HG03520 (cell line): ENCODE results near the gene TTC33.
"Not testable (repeated sequence)": the region's sequence is repeated elsewhere in the genome, so short reads cannot be mapped to it uniquely, and the experiment has no call there.

Experiments used
- ATAC-seq: cut with Tn5 transposase; IDR thresholded peaks from one replicate; pipeline ENCODE4 v1.9.1; 2021; ENCODE audit warnings: mild to moderate bottlenecking, moderate library complexity; ENCODE audit not compliant: unreplicated experiment

TTC33 gene, protein sequence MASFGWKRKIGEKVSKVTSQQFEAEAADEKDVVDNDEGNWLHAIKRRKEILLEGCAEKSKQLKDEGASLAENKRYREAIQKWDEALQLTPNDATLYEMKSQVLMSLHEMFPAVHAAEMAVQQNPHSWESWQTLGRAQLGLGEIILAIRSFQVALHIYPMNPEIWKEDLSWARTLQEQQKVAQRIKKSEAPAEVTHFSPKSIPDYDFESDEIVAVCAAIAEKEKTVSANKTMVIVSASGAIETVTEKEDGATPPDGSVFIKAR

GRCh38 chr5:40755407-40756365 is at the start of gene TTC33:
Gene TTC33, minus strand, starts transcription at chr5:40755961. Its CDS starts 8,943 bp downstream, at chr5:40747018.
- ATAC-seq: peak; percentile 86

GRCh38 chr5:40801771-40802562 is 46.2 kb upstream of the TTC33 start:
- ATAC-seq: no peak

- ATAC-seq: no peak
These were observed 43.5 kb upstream of the TTC33 start for GRCh38 chr5:40799258-40799657.

- peak; percentile 1 for ATAC-seq
These were observed 43.0 kb upstream of the TTC33 start for GRCh38 chr5:40798801-40799210.

GRCh38 chr5:40798012-40798800 is 42.4 kb upstream of the TTC33 start, which contains the start of gene PRKAA1:
Gene PRKAA1, minus strand, starts transcription at chr5:40798374. Its CDS starts 185 bp downstream, at chr5:40798189.
- ATAC-seq: peak; percentile 96

DNA sequence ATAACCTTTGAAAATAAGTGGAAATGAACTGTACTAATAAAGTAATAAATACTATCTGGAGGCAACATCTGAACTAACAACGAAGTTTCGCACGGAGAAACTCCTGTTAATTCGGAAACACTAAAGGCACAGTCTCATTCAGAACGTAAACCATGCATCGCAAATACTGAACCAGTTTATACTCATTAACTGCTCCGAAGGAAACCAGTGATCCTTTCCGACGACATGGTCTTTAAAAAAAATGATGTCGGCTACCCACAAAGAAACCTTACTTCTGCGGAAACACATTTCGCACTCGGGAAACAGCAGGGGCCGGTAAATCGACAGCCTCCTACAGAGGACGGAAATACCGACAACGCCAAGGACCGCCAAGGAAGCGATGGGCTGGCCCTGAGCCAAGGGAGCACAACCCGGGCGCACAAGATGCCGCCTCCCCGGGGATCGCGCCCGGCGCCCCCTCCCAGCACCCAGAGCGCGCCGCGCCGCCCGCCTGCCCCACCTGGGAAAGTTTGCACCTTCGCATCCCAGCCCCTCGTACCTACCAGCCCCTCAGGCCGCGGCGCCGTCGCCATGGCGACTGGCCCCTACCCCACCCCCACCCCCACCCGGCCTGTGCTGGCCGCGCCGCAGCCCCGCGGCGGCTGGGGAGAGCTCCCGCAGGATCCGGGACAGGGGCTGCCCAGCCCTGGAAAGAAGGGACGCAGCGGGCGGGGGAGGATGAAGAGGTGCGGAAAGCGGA is 41.7 kb upstream of the TTC33 start:
- ATAC-seq: peak; percentile 29

DNA sequence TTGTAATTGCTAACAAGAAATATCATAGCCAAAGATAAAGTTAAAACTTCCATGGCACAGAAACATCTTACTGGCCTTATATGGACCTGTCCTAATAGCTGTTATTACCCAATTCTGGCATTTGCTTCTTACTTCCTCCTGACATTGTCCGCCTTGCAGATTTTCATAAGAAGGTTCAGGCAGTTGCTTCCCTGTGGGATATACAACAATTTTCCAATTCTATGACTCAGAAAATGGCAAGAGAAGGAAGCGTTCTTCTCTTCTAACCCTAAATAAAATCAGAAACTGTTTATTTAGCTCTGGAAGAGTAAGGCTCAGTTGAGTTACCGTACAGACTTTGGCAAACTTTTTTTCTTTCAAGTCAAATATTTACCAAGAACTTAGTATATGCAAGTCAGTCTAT is 40.7 kb upstream of the TTC33 start:
- no peak for ATAC-seq

DNA sequence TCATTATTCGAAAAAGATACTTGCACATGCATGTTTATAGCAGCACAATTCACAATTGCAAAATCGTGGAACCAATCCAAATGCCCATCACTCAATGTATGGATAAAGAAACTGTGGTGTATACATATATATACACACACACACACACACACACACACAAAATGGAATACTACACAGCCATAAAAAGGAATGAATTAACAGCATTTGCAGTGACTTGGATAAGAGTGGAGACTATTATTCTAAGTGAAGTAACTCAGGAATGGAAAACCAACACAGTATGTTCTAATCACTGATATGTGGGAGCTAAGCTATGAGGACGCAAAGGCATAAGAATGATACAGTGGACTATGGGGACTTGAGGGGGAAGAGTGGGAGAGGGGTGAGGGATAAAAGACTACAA is 39.1 kb upstream of the TTC33 start:
- not testable (repeated sequence) for ATAC-seq

DNA sequence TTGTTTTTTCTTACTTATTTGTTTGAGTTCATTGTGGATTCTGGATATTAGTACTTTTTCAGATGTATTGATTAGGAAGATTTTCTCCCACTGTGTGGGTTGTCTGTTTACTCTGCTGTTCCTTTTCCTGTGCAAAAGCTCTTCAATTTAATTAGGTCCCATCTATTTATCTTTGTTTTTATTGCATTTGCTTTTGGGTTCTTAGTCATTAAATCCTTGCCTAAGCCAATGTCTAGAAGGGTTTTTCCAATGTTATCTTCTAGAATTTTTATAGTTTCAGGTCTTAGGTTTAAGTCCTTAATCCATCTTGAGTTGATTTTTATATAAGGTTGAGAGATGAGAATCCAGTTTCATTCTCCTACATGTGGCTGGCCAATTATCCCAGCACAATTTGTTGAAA is 38.6 kb upstream of the TTC33 start:
- ATAC-seq: not testable (repeated sequence)

DNA sequence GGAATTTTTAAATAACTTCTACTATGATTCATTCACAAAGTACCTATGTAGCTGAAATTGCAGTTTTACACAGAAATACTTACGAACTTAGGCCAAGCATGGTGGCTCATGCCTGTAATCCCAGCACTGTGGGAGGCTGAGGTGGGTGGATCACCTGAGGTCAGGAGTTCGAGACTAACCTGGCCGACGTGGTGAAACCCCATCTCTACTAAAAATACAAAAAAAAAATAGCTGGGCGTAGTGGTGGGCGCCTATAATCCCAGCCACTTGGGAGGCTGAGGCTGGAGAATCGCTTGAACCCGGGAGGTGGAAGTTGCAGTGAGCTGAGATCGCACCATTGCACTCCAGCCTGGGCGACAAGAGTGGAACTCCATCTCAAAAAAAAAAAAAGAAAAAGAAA is 36.9 kb upstream of the TTC33 start:
- ATAC-seq: not testable (repeated sequence)

GRCh38 chr5:40791715-40792139 is 36.0 kb upstream of the TTC33 start:
- ATAC-seq: no peak

GRCh38 chr5:40790947-40791593 is 35.3 kb upstream of the TTC33 start:
- no peak for ATAC-seq

DNA sequence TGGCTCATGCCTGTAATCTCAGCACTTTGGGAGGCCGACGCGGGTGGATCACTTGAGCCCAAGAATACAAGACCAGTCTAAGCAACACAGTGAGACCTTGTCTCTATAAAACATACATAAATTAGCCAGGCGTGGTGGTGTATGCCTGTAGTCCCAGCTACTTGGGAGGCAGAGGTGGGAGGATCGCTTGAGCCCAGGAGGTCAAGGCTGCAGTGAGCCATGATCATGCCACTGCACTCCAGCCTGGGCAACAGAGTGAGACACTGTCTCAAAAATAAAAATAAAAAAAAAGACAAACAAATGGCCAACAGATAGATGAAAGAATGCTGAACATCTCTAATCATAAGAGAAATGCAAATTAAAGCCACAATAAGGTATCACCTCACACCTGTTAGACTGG is 33.2 kb upstream of the TTC33 start:
- ATAC-seq: not testable (repeated sequence)

DNA sequence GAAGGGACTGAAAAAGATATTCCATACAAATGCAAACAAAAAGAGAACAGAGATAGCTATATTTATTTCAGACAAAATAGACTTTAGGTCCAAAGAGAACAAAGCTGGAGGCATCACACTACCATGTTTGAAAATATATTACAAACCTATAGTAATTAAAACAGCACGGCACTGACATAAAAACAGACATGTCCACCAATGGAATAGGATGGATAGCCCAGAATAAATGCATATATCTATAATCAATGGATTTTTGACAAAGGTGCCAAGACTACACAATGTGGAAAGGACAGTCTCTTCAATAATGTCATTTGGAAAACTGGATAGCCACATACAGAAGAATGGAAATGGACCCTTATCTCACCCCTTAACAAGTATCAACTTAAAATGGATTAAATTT is 32.2 kb upstream of the TTC33 start:
- ATAC-seq: no peak

DNA sequence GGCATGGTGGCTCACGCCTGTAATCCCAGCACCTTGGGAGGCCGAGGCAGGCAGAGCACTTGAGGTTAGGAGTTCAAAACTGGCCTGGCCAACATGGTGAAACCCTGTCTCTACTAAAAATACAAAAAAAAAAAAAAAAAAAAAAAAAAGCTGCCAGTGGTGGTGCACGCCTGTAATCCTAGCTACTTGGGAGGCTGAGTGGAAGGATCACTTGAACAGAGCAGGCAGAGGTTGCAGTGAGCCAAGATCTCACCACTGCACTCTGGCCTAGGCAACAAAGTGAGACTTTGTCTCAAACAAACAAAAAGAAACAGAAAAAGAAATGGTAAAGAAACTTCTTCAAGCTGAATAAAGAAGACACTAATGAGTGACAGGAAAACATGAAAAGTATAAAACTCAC is 30.9 kb upstream of the TTC33 start:
- not testable (repeated sequence) for ATAC-seq

DNA sequence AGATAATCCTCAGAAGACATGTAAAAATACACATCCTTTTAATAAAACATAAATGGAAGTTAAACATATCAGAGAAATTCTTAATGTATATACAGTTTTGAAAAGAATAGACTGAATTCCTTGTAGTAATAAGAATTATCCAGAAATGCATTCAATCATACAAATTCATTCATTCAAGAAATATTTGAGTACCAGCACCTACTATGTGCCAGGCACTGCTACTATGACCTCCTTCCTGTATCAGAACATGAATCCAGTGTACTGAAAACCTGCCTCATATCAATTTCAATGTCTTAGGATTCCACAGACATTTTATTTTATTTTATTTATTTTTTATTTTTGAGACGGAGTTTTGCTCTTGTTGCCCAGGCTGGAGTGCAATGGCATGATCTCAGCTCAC is 29.2 kb upstream of the TTC33 start:
- no peak for ATAC-seq

DNA sequence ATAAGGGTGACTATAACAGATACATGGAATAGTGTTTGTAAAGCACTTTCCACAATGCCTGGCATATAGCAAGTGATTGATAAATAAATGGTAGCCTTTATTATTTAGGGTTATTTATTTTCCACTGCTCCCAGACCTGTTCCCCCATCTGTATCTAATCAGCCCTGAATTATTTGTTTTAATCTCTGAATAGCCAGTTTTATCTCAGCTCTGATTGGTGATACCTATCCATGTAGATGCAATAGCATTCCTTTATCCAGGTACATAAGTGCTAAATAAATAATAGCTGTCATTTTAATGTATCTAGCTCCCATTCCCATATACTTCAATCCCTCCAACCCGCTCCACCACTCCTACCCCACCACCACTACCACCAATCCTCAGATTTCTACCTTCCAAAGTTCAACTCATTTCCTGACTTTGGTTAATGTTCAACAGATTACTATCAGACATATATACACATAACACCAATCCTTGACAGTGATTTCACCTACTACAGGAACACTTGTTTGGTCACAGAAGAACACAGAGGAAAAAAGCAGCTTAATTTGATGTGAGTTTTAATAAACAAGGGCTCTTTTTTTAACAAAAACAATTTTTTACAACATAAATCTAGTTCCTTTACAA is 28.4 kb upstream of the TTC33 start:
- no peak for ATAC-seq

DNA sequence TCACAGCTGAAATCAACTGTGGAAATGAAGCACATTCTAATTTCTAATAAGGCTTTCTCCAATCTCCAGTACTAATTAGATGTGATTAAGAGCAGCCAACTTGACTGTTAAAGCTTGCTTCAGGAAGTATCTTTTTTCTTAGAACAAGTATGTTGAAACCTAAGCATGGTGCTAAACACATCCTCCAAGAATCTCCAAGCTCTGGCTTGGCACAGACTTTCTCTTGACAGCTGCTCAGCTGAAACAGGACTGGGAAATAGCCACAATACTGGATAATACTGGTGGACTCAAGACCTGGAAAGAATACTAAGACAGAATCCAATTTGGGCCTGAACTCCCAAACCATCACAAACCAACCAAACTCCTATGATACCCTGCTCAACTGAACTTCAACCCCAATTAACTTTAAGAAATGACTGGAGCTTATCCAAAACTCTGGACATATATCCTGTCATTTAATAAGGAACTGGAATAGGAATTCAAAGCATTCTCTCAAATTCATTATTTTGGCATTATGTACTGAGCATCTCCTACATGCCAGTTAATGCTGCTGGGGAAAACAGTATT is 26.2 kb upstream of the TTC33 start:
- no peak for ATAC-seq
